IMR-90 (cell line): ENCODE results near the gene SULT1C4. TPM values are rescaled to one million over a fixed set of nuclear protein-coding genes. Genes with fewer than 3 reads are reported as not detected.

Experiments used
- ATAC-seq: fragments of 200-7000 bp; cut with Tn5 transposase; 2 replicates; pipeline ENCODE4 v1.9.1; 2020; ENCODE audit warnings: low read depth, mild to moderate bottlenecking, moderate library complexity
- BruUV-seq: library from RNA; stranded (reverse); fragments of 400-500 nt; replicated peaks from 2 replicates; lab custom pipeline; 2021; lab: Mats Ljungman, UMichigan
- CTCF ChIA-PET: fragments of 300-600 bp; formaldehyde crosslinking; extraction: SDS; loops from one replicate; lab custom pipeline; 2021; ENCODE audit warnings: antibody characterized with exemption; lab: Yijun Ruan, JAX
- POLR2A ChIA-PET: fragments of 300-600 bp; sonication (Branson Sonifier 250); formaldehyde crosslinking; loops from one replicate; lab custom pipeline; 2022; ENCODE audit warnings: antibody characterized with exemption; ENCODE audit not compliant: unreplicated experiment; lab: Charles Lee
- DNase-seq: peaks from one replicate; pipeline ENCODE4 v3.0.0; 2013
- H2AFZ ChIP-seq: replicated peaks from 2 replicates; pipeline ENCODE3; 2013; ENCODE audit warnings: low read length, mild to moderate bottlenecking; ENCODE audit not compliant: poor library complexity
- H2AK5ac ChIP-seq: 2 replicates; pipeline ENCODE4 v1.6.1; 2013; ENCODE audit warnings: low read depth, low read length, inconsistent platforms
- H2AK9ac ChIP-seq: replicated peaks from 2 replicates; pipeline ENCODE3; 2013; ENCODE audit warnings: mild to moderate bottlenecking, low read depth, low read length, moderate library complexity; ENCODE audit not compliant: poor library complexity
- H2BK120ac ChIP-seq: 2 replicates; pipeline ENCODE4 v1.6.1; 2013; ENCODE audit warnings: low read depth, low read length, inconsistent platforms
- H2BK15ac ChIP-seq: 3 replicates; pipeline ENCODE4 v1.6.1; 2013; ENCODE audit warnings: low read depth, low read length, inconsistent platforms
- H2BK20ac ChIP-seq: 2 replicates; pipeline ENCODE4 v1.6.1; 2013; ENCODE audit warnings: low read depth, mild to moderate bottlenecking, inconsistent platforms, low read length, moderate library complexity
- H2BK5ac ChIP-seq: 2 replicates; pipeline ENCODE4 v1.6.1; 2013; ENCODE audit warnings: mild to moderate bottlenecking, low read depth, low read length, inconsistent platforms; ENCODE audit not compliant: poor library complexity, severe bottlenecking
- H3K14ac ChIP-seq: replicated peaks from 2 replicates; pipeline ENCODE4 v1.6.1; 2013; ENCODE audit warnings: low read depth, low read length, inconsistent platforms
- H3K18ac ChIP-seq: 2 replicates; pipeline ENCODE4 v1.6.1; 2013; ENCODE audit warnings: low read depth, low read length, control low read depth
- H3K23ac ChIP-seq: 2 replicates; pipeline ENCODE4 v1.6.1; 2013; ENCODE audit warnings: low read depth, low read length, inconsistent platforms
- H3K27ac ChIP-seq: 2 replicates; pipeline ENCODE4 v1.5.1; 2013; ENCODE audit warnings: mild to moderate bottlenecking, control low read depth, low read length; ENCODE audit not compliant: insufficient read depth
- H3K27me3 ChIP-seq: 2 replicates; pipeline ENCODE4 v1.6.1; 2013; ENCODE audit warnings: low read length; ENCODE audit not compliant: control insufficient read depth, insufficient read depth
- H3K36me3 ChIP-seq: 2 replicates; pipeline ENCODE4 v1.6.1; 2013; ENCODE audit warnings: low read length, mixed read lengths; ENCODE audit not compliant: control insufficient read depth, insufficient read depth
- H3K4ac ChIP-seq: 2 replicates; pipeline ENCODE4 v1.6.1; 2013; ENCODE audit warnings: low read depth, low read length, inconsistent platforms
- H3K4me1 ChIP-seq: 2 replicates; pipeline ENCODE4 v1.6.1; 2013; ENCODE audit warnings: low read length, mixed read lengths; ENCODE audit not compliant: control insufficient read depth, insufficient read depth
- H3K4me2 ChIP-seq: 2 replicates; pipeline ENCODE4 v1.6.1; 2013; ENCODE audit warnings: low read depth, mild to moderate bottlenecking, control low read depth, low read length, moderate library complexity
- H3K4me3 ChIP-seq: 2 replicates; pipeline ENCODE4 v1.5.1; 2013; ENCODE audit warnings: low read depth, mild to moderate bottlenecking, control low read depth, low read length, moderate library complexity; ENCODE audit not compliant: insufficient read depth
- H3K56ac ChIP-seq: 2 replicates; pipeline ENCODE4 v1.6.1; 2013; ENCODE audit warnings: low read length, inconsistent platforms; ENCODE audit not compliant: insufficient read depth; ENCODE audit errors: extremely low read depth
- H3K79me1 ChIP-seq, 2 experiments: 2 replicates each; pipeline ENCODE4 v1.6.1; 2013; ENCODE audit warnings: low read length in 2 of 2, inconsistent platforms in 1 of 2, low read depth in 1 of 2
- H3K9ac ChIP-seq: 2 replicates; pipeline ENCODE4 v1.6.1; 2013; ENCODE audit warnings: low read depth, low read length, control low read depth
- H3K9me1 ChIP-seq: 2 replicates; pipeline ENCODE4 v1.6.1; 2013; ENCODE audit warnings: low read length, inconsistent platforms; ENCODE audit not compliant: insufficient read depth
- H3K9me3 ChIP-seq: 2 replicates; pipeline ENCODE4 v1.6.1; 2013; ENCODE audit warnings: low read length; ENCODE audit not compliant: control insufficient read depth, insufficient read depth
- H4K20me1 ChIP-seq: 2 replicates; pipeline ENCODE4 v1.6.1; 2013; ENCODE audit warnings: low read length, inconsistent platforms; ENCODE audit not compliant: insufficient read depth
- H4K5ac ChIP-seq: 2 replicates; pipeline ENCODE4 v1.6.1; 2013; ENCODE audit warnings: mild to moderate bottlenecking, low read depth, low read length, control low read depth
- H4K8ac ChIP-seq, 2 experiments: 2 replicates each; pipeline ENCODE4 v1.6.1; 2013; ENCODE audit warnings: low read depth in 2 of 2, low read length in 2 of 2, control low read depth in 1 of 2, inconsistent platforms in 1 of 2
- H4K91ac ChIP-seq: 2 replicates; pipeline ENCODE4 v1.6.1; 2013; ENCODE audit warnings: low read depth, low read length, inconsistent platforms; ENCODE audit not compliant: insufficient read depth
- CEBPB ChIP-seq: IDR thresholded peaks from 2 replicates; pipeline ENCODE4 v1.6.1; 2012; ENCODE audit warnings: low read depth, low read length, improper control_type of control experiment
- FOS ChIP-seq: fragments of 150-350 bp; IDR thresholded peaks from 2 replicates; pipeline ENCODE4 v1.6.1; 2016; ENCODE audit warnings: low read depth, low read length
- MAFK ChIP-seq: IDR thresholded peaks from 2 replicates; pipeline ENCODE4 v1.6.1; 2012; ENCODE audit warnings: low read depth, low read length, improper control_type of control experiment
- SMC3 ChIP-seq: fragments of 150-350 bp; IDR thresholded peaks from 2 replicates; pipeline ENCODE4 v1.6.1; 2016; ENCODE audit warnings: low read depth, mild to moderate bottlenecking, antibody characterized with exemption, low read length, moderate library complexity
- WGBS, 2 experiments: methylation state at CpG; one replicate each; pipeline versions ENCODE4 v1.1.5 to v1.1.7; 2013; ENCODE audit warnings: missing lambda C conversion rate in 2 of 2; ENCODE audit not compliant: insufficient read length in 1 of 2; ENCODE audit errors: extremely low coverage in 2 of 2; 5-methylcytosine and 5-hydroxymethylcytosine counted together
- dilution Hi-C: fragments of 300-500 bp; cut with HindIII; formaldehyde crosslinking; loops from one replicate; pipeline ENCODE4 v1.14.3; 2018; ENCODE audit warnings: low sequenced_read_pairs; ENCODE audit not compliant: unreplicated experiment
- in situ Hi-C: fragments of 300-500 bp; cut with MboI; formaldehyde crosslinking; loops from 3 replicates; pipeline ENCODE4 v1.14.3; 2019; ENCODE audit warnings: low sequenced_read_pairs, inconsistent platforms, mixed read lengths
- intact Hi-C: fragments of 100-400 bp; cut with micrococcal nuclease; formaldehyde crosslinking; loops from 2 replicates; pipeline ENCODE4 v1.10.0; 2022
- polyA plus RNA-seq, 3 experiments: library from polyadenylated mRNA; depleted of rRNA; stranded (reverse); fragments of >200 nt; gene quantifications; 2 replicates each; pipeline ENCODE4 v1.2.3, GENCODE V29; 2012; ENCODE audit warnings: low replicate concordance in 1 of 3
- total RNA-seq: library from RNA; depleted of rRNA; stranded (reverse); fragments of >200 nt; gene quantifications from 2 replicates; pipeline ENCODE4 v1.2.3, GENCODE V29; 2012

SULT1C4 gene
- total and polyA plus RNA-seq, 2 of the 4 experiments (the other 2 are of a cell fraction): 0.36 to 0.50 TPM

- H3K9me3 ChIP-seq: peaks cover 3% of the 10 kb centered on the region; the same call in 1 of the 2 replicates
- peaks cover 0 to 8% of the 10 kb centered on the region in 2 experiments; a peak in 1 of 4 replicates for H3K79me1 ChIP-seq
- H2AK5ac ChIP-seq: peak overlapping the region; percentile 98
- DNase-seq (peak; percentile 86), ATAC-seq (peak; percentile 87)
- peak overlapping the region; percentile 87 for H2BK120ac ChIP-seq
- peak overlapping the region; percentile 76 for H3K14ac ChIP-seq
- H3K4ac ChIP-seq: peak overlapping the region; percentile 85
- no peak overlapping the region for H2AK9ac ChIP-seq
- dilution Hi-C loops (no loop called here), intact Hi-C loops (loop anchor here (5.0 kb wide), 1 partner anchor 38 kb away; the partner anchor contains the start of gene GCC2), in situ Hi-C loops (no loop called here)
- H3K27me3 ChIP-seq: no peaks in the 10 kb centered on the region
- no peaks in the 10 kb centered on the region for H3K36me3 ChIP-seq
- H4K5ac ChIP-seq: peak overlapping the region; percentile 55; the same call in 1 of the 2 replicates
- peak overlapping the region; percentile 64 for H2BK5ac ChIP-seq
- ChIA-PET POLR2A (no interaction called here), CTCF (interaction anchor here (0.7 kb wide), 1 partner anchor 13 kb away, joined by 3 read pairs; no protein-coding TSS in a partner anchor)
- peak overlapping the region; percentile 64 for H4K91ac ChIP-seq
- peaks cover 12% of the 10 kb centered on the region for H3K4me1 ChIP-seq
- H3K4me2 ChIP-seq: 0 out of 2 replicates have a peak overlapping the region, but pooled peaks have one; percentile 12
- peak overlapping the region in 1 of 2 experiments; percentile 65; a peak in 2 of 4 replicates for H4K8ac ChIP-seq
- peak overlapping the region; percentile 75; the same call in 2 of the 3 replicates for H2BK15ac ChIP-seq
- peaks cover 19% of the 10 kb centered on the region for H3K9me1 ChIP-seq
- no peaks in the 10 kb centered on the region for H4K20me1 ChIP-seq
- H3K18ac ChIP-seq: peak overlapping the region; percentile 98; the same call in 1 of the 2 replicates
- WGBS, 2 experiments: no CpG with 5 or more reads among the region's 1 CpG
- H3K4me3 ChIP-seq: no peak overlapping the region
- peak overlapping the region; percentile 20; the same call in 1 of the 2 replicates for H3K56ac ChIP-seq
- peak overlapping the region; percentile 9; the same call in 1 of the 2 replicates for H3K27ac ChIP-seq
- no peak overlapping the region for H3K9ac ChIP-seq
- peak overlapping the region; percentile 85 for H2BK20ac ChIP-seq
- TF ChIP-seq SMC3: no peak
- 0 out of 2 replicates have a peak, but pooled peaks have one; percentile 42 for TF ChIP-seq FOS
- 0 out of 2 replicates have a peak, but pooled peaks have one; percentile 6 for TF ChIP-seq MAFK
- peak; percentile 89 for TF ChIP-seq CEBPB
- H3K23ac ChIP-seq: peak overlapping the region; percentile 76; the same call in 1 of the 2 replicates
- BruUV-seq: no TSS peak
- H2AFZ ChIP-seq: peak overlapping the region; percentile 28
Measured at GRCh38 chr2:108409768-108410167, 32.0 kb downstream of the SULT1C4 start.
